Neural cell (in vitro differentiated cells): ENCODE results near the gene TAF1A.

Experiments
- CTCF ChIP-seq: fragments of 450-650 bp; IDR thresholded peaks from 2 replicates; pipeline ENCODE4 v1.5.1; 2014; ENCODE audit warnings: antibody characterized with exemption, mild to moderate bottlenecking, moderate library complexity; ENCODE audit not compliant: poor library complexity, severe bottlenecking
- REST ChIP-seq: IDR thresholded peaks from 2 replicates; pipeline ENCODE4 v1.6.1; 2012; ENCODE audit warnings: borderline replicate concordance
- SMC3 ChIP-seq: fragments of 450-650 bp; conservative IDR thresholded peaks from 2 replicates; pipeline ENCODE4 v1.6.1; 2014; ENCODE audit warnings: antibody characterized with exemption, mild to moderate bottlenecking, moderate library complexity; ENCODE audit not compliant: poor library complexity
- TAF1 ChIP-seq: IDR thresholded peaks from 2 replicates; pipeline ENCODE4 v1.6.1; 2012; ENCODE audit warnings: low read depth

GRCh38 chr1:222627232-222627631 lies 37.5 kb upstream of the TAF1A start:
- no peak for TF ChIP-seq CTCF
- no peak for TF ChIP-seq REST
- TF ChIP-seq SMC3: no peak
- TF ChIP-seq TAF1: no peak
